Ovary (tissue), 3 donors: ENCODE data around the gene HOXA1.

Source experiments
- CTCF ChIP-seq, 3 donors: fragments of 450-650 bp in 2 of 3; fragments of 200-600 bp in 1 of 3; IDR thresholded peaks; one replicate each; pipeline versions ENCODE4 v1.5.1 to v1.8.0; 2016 to 2022; ENCODE audit warnings: antibody characterized with exemption in 3 of 3, mild to moderate bottlenecking in 1 of 3
- POLR2A ChIP-seq: fragments of 450-650 bp; IDR thresholded peaks from one replicate; pipeline ENCODE4 v1.6.1; 2017; ENCODE audit warnings: antibody characterized with exemption, mild to moderate bottlenecking, moderate library complexity
- donor health status: DM: no; HTN: no; CAD: no.

DNA sequence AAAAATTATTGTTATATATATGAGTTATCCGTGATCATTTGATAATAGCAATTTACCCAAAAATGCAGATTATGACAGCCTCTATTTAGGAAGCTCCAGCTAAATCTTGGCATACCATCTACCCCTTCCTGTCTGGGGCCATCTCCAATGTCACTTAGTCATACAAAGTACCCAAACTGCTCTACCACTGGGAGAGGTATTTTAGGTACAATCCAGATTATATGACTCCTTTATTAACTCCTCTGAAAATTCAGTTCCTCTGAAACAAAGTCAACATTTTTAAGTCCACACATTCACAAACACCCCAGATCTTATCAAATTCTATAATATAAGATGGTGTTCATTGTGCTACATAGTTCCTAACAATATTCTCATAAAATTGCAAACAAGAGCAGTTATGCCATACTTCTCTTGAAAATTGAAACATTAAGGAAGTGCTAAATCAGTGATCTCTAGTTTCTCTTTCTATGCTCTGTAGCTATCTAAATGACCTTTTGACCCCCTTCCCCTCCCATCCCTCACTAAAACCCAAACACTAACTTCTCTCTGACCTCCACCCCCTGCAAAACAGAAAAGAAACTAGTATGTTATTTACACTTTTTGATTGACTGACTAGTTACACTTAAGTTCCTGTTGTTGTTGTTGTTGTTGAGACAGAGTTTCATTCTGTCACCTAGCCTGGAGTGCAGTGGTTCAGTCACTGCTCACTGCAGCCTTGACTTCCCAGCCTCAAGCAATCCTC is 16.4 kb downstream of the HOXA1 start:
- TF ChIP-seq CTCF (IDR thresholded peaks at IDR 0.05): no peak
- TF ChIP-seq POLR2A: no peak
